Chondrocyte (in vitro differentiated cells): Measurements from ENCODE around the gene KRT72. TPM values are rescaled to one million over a fixed set of nuclear protein-coding genes. Genes with fewer than 3 reads are reported as not detected.

ENCODE experiments used
- DNase-seq: peaks from one replicate; pipeline ENCODE4 v3.0.0; 2021; ENCODE audit warnings: mixed read lengths, low spot score
- H3K27ac Mint-ChIP-seq: one replicate; pipeline ENCODE4 v1.8.0; 2021; ENCODE audit warnings: mild to moderate bottlenecking, moderate library complexity, mixed read lengths; ENCODE audit not compliant: unreplicated experiment
- H3K27me3 Mint-ChIP-seq: 2 replicates; pipeline ENCODE4 v1.8.0; 2021; ENCODE audit warnings: low read depth, mixed read lengths
- H3K36me3 Mint-ChIP-seq: 2 replicates; pipeline ENCODE4 v1.8.0; 2021; ENCODE audit warnings: low read depth, mixed read lengths
- H3K4me1 Mint-ChIP-seq: 2 replicates; pipeline ENCODE4 v1.8.0; 2021; ENCODE audit warnings: low read depth, mild to moderate bottlenecking, mixed read lengths
- H3K4me3 Mint-ChIP-seq: one replicate; pipeline ENCODE4 v1.8.0; 2021; ENCODE audit warnings: mild to moderate bottlenecking, moderate library complexity, mixed read lengths; ENCODE audit not compliant: unreplicated experiment
- H3K9me3 Mint-ChIP-seq: 2 replicates; pipeline ENCODE4 v1.8.0; 2021; ENCODE audit warnings: low read depth, mixed read lengths
- CTCF ChIP-seq: fragments of 200-600 bp; sonication (generic); IDR thresholded peaks from 2 replicates; pipeline ENCODE4 v1.5.0; 2021; ENCODE audit warnings: antibody characterized with exemption, mild to moderate bottlenecking, moderate library complexity
- total RNA-seq: library from RNA; stranded (reverse); gene quantifications from 3 replicates; pipeline ENCODE4 v1.2.1, GENCODE V29; 2021

Gene KRT72
- total RNA-seq, 1 donor from 2014 or later: not detected

- DNase-seq: no peak
- Mint-ChIP-seq H3K36me3 (peaks cover 2% of the 10 kb centered on the region), H3K27ac (no peak overlapping the region), H3K27me3 (peaks cover 75% of the 10 kb centered on the region), H3K9me3 (no peaks in the 10 kb centered on the region), H3K4me1 (no peaks in the 10 kb centered on the region), H3K4me3 (no peak overlapping the region)
- TF ChIP-seq CTCF: no peak
These were observed 43.8 kb downstream of the KRT72 start for GRCh38 chr12:52557476-52557875.

GRCh38 chr12:52555577-52555976 is 45.7 kb downstream of the KRT72 start:
- Mint-ChIP-seq H3K36me3 (peaks cover 2% of the 10 kb centered on the region), H3K4me1 (peaks cover 4% of the 10 kb centered on the region), H3K9me3 (no peaks in the 10 kb centered on the region), H3K4me3 (no peak overlapping the region), H3K27ac (no peak overlapping the region), H3K27me3 (peaks cover 72% of the 10 kb centered on the region)
- DNase-seq: no peak
- no peak for TF ChIP-seq CTCF

GRCh38 chr12:52552681-52553195 is 48.5 kb downstream of the KRT72 start, which contains the start of gene KRT71:
Gene KRT71 (minus strand): TSS chr12:52553145. CDS start chr12:52553077, 68 bp downstream.
- Mint-ChIP-seq H3K27ac (no peak within 1 kb of the TSS), H3K27me3 (peaks cover 77% of the 10 kb centered on the region), H3K4me1 (peaks cover 4% of the 10 kb centered on the region), H3K9me3 (no peaks in the 10 kb centered on the region), H3K36me3 (peaks cover 4% of the 10 kb centered on the region), H3K4me3 (no peak within 1 kb of the TSS)
- no peak for DNase-seq
- no peak for TF ChIP-seq CTCF

- Mint-ChIP-seq H3K4me3 (no peak overlapping the region), H3K4me1 (peaks cover 4% of the 10 kb centered on the region), H3K36me3 (peaks cover 4% of the 10 kb centered on the region), H3K9me3 (no peaks in the 10 kb centered on the region), H3K27ac (no peak overlapping the region), H3K27me3 (peaks cover 79% of the 10 kb centered on the region)
- no peak for DNase-seq
- TF ChIP-seq CTCF: no peak
These were observed 49.2 kb downstream of the KRT72 start for GRCh38 chr12:52552055-52552454.

GRCh38 chr12:52551216-52551865 is 49.9 kb downstream of the KRT72 start:
- no peak overlapping the region for H3K4me3 Mint-ChIP-seq

More at GRCh38 chr12:52551216-52551865, 49.9 kb downstream of the KRT72 start:
- Mint-ChIP-seq H3K27ac (no peak overlapping the region), H3K27me3 (peaks cover 83% of the 10 kb centered on the region), H3K9me3 (no peaks in the 10 kb centered on the region), H3K36me3 (peaks cover 4% of the 10 kb centered on the region), H3K4me1 (peaks cover 4% of the 10 kb centered on the region)
- DNase-seq: no peak
- TF ChIP-seq CTCF: no peak
